ENCODE measurements around the gene KCNIP1. TPM values are rescaled to one million over a fixed set of nuclear protein-coding genes. Genes with fewer than 3 reads are reported as not detected.

KCNIP1 gene
- total RNA-seq, 2 donors from 2014 or later: not detected

- Mint-ChIP-seq H3K4me3 (no peak overlapping the region), H3K9me3 (no peaks in the 10 kb centered on the region), H3K36me3 (ENCODE audit: low read depth) (no peaks in the 10 kb centered on the region), H3K27me3 (ENCODE audit: insufficient read depth) (peaks cover 1% of the 10 kb centered on the region), H3K27ac (no peak overlapping the region), H3K4me1 (no peaks in the 10 kb centered on the region)
- no peaks in the 10 kb centered on the region for H3K4me1 ChIP-seq (ENCODE audit: control insufficient read depth, insufficient read depth, low read length)
- DNase-seq: no peak
- H3K27me3 ChIP-seq (ENCODE audit: control insufficient read depth, insufficient read depth, low read length, poor library complexity, severe bottlenecking): peaks cover 28% of the 10 kb centered on the region
- no peak for TF ChIP-seq CTCF (conservative IDR thresholded peaks at IDR 0.05)
- no peak overlapping the region for H3K9ac ChIP-seq (ENCODE audit: extremely low read depth, low read length, poor library complexity, severe bottlenecking)
- no peak overlapping the region for H3K27ac ChIP-seq (ENCODE audit: low read depth, low read length)
- H3K9me3 ChIP-seq (ENCODE audit: control insufficient read depth, low read length): no peaks in the 10 kb centered on the region
- 86 to 88% methylated on average over 13 to 16 of the region's 16 CpGs for WGBS, 2 experiments (ENCODE audit: insufficient coverage in 1 of 2, insufficient read length in 1 of 2)
- no peaks in the 10 kb centered on the region for H3K36me3 ChIP-seq (ENCODE audit: control insufficient read depth, insufficient read depth, low read length)
- H3K4me3 ChIP-seq (ENCODE audit: low read length): no peak overlapping the region
These were observed 119.1 kb downstream of the KCNIP1 start for GRCh38 chr5:170622933-170623332.

GRCh38 chr5:170623576-170624181, 119.9 kb downstream of the KCNIP1 start:
- Mint-ChIP-seq H3K27ac (no peak overlapping the region), H3K9me3 (no peaks in the 10 kb centered on the region), H3K4me1 (no peaks in the 10 kb centered on the region), H3K4me3 (no peak overlapping the region), H3K27me3 (ENCODE audit: insufficient read depth) (peaks cover 1% of the 10 kb centered on the region), H3K36me3 (ENCODE audit: low read depth) (no peaks in the 10 kb centered on the region)
- Histone ChIP-seq H3K9ac (ENCODE audit: extremely low read depth, low read length, poor library complexity, severe bottlenecking) (no peak overlapping the region), H3K4me3 (ENCODE audit: low read length) (no peak overlapping the region), H3K9me3 (ENCODE audit: control insufficient read depth, low read length) (no peaks in the 10 kb centered on the region), H3K27me3 (ENCODE audit: control insufficient read depth, insufficient read depth, low read length, poor library complexity, severe bottlenecking) (peaks cover 26% of the 10 kb centered on the region), H3K36me3 (ENCODE audit: control insufficient read depth, insufficient read depth, low read length) (no peaks in the 10 kb centered on the region), H3K27ac (ENCODE audit: low read depth, low read length) (no peak overlapping the region), H3K4me1 (ENCODE audit: control insufficient read depth, insufficient read depth, low read length) (no peaks in the 10 kb centered on the region)
- TF ChIP-seq CTCF (conservative IDR thresholded peaks at IDR 0.05): peak; percentile 92
- DNase-seq: peak; percentile 91
- 50 to 59% methylated on average over 11 to 16 of the region's 16 CpGs for WGBS, 2 experiments (ENCODE audit: insufficient coverage in 1 of 2, insufficient read length in 1 of 2)

- DNase-seq: peak; percentile 55
- Histone ChIP-seq H3K4me1 (ENCODE audit: control insufficient read depth, insufficient read depth, low read length) (no peaks in the 10 kb centered on the region), H3K36me3 (ENCODE audit: control insufficient read depth, insufficient read depth, low read length) (no peaks in the 10 kb centered on the region), H3K9me3 (ENCODE audit: control insufficient read depth, low read length) (no peaks in the 10 kb centered on the region), H3K9ac (ENCODE audit: extremely low read depth, low read length, poor library complexity, severe bottlenecking) (no peak overlapping the region), H3K27me3 (ENCODE audit: control insufficient read depth, insufficient read depth, low read length, poor library complexity, severe bottlenecking) (peaks cover 17% of the 10 kb centered on the region), H3K4me3 (ENCODE audit: low read length) (no peak overlapping the region), H3K27ac (ENCODE audit: low read depth, low read length) (no peak overlapping the region)
- peaks cover 1% of the 10 kb centered on the region for H3K27me3 Mint-ChIP-seq (ENCODE audit: insufficient read depth)
- H3K9me3 Mint-ChIP-seq: no peaks in the 10 kb centered on the region
- H3K36me3 Mint-ChIP-seq (ENCODE audit: low read depth): no peaks in the 10 kb centered on the region
- H3K4me1 Mint-ChIP-seq: no peaks in the 10 kb centered on the region
- H3K27ac Mint-ChIP-seq: peak overlapping the region; percentile 32
- TF ChIP-seq CTCF (conservative IDR thresholded peaks at IDR 0.05): peak; percentile 33
- no peak overlapping the region for H3K4me3 Mint-ChIP-seq
- 71% methylated on average over 6 to 18 of the region's 18 CpGs for WGBS, 2 experiments (ENCODE audit: insufficient coverage in 1 of 2, insufficient read length in 1 of 2)
These were observed 121.7 kb downstream of the KCNIP1 start for GRCh38 chr5:170625221-170626165.
